Bronchial epithelial cell (primary cell): ENCODE measurements around the gene KRTAP5-9. TPM values are rescaled to one million over a fixed set of nuclear protein-coding genes. Genes with fewer than 3 reads are reported as not detected.

Experiments
- DNase-seq: peaks from one replicate; pipeline ENCODE4 v3.0.0-alpha.2; 2010; ENCODE audit warnings: low read depth
- FAIRE-seq: peaks from 2 replicates; lab custom pipeline; 2011; peaks lifted over from hg19 to GRCh38; lab: Jason Lieb, UNC
- H3K27me3 ChIP-seq: 2 replicates; pipeline ENCODE4 v1.5.1; 2011; ENCODE audit warnings: low read length; ENCODE audit not compliant: control insufficient read depth, insufficient read depth
- H3K36me3 ChIP-seq: 2 replicates; pipeline ENCODE4 v1.5.1; 2011; ENCODE audit warnings: low read length; ENCODE audit not compliant: control insufficient read depth, insufficient read depth
- H3K4me3 ChIP-seq: 2 replicates; pipeline ENCODE4 v1.5.1; 2011; ENCODE audit warnings: mild to moderate bottlenecking, low read depth, low read length, control low read depth
- total RNA-seq: library from RNA; depleted of rRNA; stranded (reverse); fragments of >200 nt; gene quantifications from 2 replicates; pipeline ENCODE4 v1.2.1, GENCODE V29; 2014
- TF ChIP-seq, protein P1 (sequence below): IDR thresholded peaks from 2 replicates; pipeline ENCODE4 v1.5.1; 2011; ENCODE audit warnings: mild to moderate bottlenecking, moderate library complexity, low read length, control low read depth, inconsistent platforms; ENCODE audit not compliant: insufficient read depth, severe bottlenecking

KRTAP5-9 gene
- total RNA-seq, 1 donor from 2014 or later = not detected

DNA sequence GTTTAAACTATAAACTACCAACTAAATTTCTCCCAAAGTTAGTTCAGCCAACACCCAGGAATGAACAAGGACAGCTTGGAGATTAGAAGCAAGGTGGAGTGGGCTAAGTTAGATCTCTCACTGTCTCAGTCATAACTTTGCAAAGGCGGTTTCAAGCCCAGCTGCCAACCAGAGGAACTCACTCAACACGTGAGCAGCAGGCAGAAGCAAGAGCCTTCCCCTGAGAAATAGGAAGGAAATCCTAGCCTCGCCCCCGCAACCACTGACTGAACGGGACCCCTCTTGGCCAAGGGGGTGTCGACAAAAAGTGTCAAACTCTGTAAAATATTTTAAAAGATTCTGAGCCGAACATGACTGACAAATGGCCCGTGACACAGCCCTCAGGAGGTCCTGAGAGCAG is 4.4 kb upstream of the KRTAP5-9 start:
- no peak overlapping the region for H3K4me3 ChIP-seq
- FAIRE-seq = no peak
- no peaks in the 10 kb centered on the region for H3K27me3 ChIP-seq
- no peak for DNase-seq
- no peaks in the 10 kb centered on the region for H3K36me3 ChIP-seq
- TF ChIP-seq, protein P1, sequence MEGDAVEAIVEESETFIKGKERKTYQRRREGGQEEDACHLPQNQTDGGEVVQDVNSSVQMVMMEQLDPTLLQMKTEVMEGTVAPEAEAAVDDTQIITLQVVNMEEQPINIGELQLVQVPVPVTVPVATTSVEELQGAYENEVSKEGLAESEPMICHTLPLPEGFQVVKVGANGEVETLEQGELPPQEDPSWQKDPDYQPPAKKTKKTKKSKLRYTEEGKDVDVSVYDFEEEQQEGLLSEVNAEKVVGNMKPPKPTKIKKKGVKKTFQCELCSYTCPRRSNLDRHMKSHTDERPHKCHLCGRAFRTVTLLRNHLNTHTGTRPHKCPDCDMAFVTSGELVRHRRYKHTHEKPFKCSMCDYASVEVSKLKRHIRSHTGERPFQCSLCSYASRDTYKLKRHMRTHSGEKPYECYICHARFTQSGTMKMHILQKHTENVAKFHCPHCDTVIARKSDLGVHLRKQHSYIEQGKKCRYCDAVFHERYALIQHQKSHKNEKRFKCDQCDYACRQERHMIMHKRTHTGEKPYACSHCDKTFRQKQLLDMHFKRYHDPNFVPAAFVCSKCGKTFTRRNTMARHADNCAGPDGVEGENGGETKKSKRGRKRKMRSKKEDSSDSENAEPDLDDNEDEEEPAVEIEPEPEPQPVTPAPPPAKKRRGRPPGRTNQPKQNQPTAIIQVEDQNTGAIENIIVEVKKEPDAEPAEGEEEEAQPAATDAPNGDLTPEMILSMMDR = no peak

DNA sequence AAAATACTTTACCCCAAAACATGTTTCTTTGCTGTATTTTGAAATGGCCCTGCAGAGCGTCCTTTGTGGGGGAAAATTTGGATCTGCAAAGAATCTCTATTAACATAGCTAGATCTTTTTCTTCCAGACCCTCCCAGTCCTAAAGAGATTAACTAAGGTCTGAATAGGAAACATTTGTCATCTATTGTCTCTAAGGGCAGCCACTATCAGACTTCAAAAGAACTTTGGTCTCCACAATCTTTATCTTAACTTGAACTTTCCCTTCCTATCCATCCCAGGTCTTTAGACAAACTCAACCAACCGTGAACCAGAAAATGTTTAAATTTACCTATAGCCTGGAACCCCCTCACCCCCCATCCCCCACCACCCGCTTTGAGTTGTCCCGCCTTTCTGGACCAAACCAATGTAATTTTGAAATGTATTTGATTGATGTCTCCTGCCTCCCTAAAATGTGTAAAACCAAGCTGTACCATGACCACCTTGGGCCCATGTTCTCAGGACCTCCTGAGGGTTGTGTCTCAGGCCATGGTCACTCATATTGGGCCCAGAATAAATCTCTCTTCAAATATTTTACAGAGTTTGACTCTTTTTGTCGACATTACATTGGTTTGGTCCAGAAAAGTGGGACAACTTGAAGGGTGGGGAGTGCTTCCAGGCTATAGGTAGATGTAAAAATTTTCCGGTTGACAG is 3.5 kb upstream of the KRTAP5-9 start:
- TF ChIP-seq, protein P1 = no peak
- no peaks in the 10 kb centered on the region for H3K27me3 ChIP-seq
- DNase-seq (no peak), FAIRE-seq (no peak)
- no peaks in the 10 kb centered on the region for H3K36me3 ChIP-seq
- no peak overlapping the region for H3K4me3 ChIP-seq

DNA sequence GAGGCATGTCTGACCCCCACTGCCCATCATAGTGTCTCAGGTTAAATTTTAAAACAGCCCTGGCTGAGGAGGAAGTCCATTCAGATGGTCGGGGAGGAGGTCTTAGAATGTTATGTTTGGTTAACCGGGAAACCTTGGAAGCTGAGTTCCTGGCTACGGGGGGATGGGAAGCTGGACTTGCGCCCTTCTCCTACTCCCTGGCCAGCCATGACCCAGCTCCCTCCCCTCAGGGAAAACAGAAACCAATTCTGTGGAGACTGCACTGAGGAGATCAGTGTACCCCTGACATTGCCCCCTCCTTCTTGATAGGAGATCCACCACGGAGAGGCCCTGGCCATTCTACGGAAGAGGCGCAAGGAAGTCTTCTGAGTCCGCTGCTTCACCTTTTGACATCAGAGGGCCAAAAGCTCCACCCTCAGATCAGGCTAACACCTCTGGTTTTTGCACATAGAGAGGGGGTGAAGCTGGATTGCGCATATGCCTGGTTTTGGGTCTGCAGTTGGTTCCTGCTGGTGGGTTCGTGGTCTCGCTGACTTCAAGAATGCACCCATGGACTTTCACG is 2.7 kb upstream of the KRTAP5-9 start:
- FAIRE-seq = no peak
- H3K27me3 ChIP-seq = no peaks in the 10 kb centered on the region

DNA sequence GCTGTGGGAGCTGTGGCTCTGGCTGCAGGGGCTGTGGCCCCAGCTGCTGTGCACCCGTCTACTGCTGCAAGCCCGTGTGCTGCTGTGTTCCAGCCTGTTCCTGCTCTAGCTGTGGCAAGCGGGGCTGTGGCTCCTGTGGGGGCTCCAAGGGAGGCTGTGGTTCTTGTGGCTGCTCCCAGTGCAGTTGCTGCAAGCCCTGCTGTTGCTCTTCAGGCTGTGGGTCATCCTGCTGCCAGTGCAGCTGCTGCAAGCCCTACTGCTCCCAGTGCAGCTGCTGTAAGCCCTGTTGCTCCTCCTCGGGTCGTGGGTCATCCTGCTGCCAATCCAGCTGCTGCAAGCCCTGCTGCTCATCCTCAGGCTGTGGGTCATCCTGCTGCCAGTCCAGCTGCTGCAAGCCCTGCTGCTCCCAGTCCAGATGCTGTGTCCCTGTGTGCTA is 514 bp downstream of the KRTAP5-9 start:
- DNase-seq (no peak), FAIRE-seq (no peak)
- TF ChIP-seq, protein P1 = no peak
- Histone ChIP-seq H3K36me3 (no peaks in the 10 kb centered on the region), H3K27me3 (no peaks in the 10 kb centered on the region), H3K4me3 (no peak overlapping the region)

More for the DNA sequence above, 2.7 kb upstream of the KRTAP5-9 start:
- DNase-seq = no peak
- no peak overlapping the region for H3K4me3 ChIP-seq
- TF ChIP-seq, protein P1 = no peak
- H3K36me3 ChIP-seq = no peaks in the 10 kb centered on the region

GRCh38 chr11:71551711-71552110 is 3.5 kb downstream of the KRTAP5-9 start:
- TF ChIP-seq, protein P1 = no peak
- H3K4me3 ChIP-seq = no peak overlapping the region
- no peak for FAIRE-seq
- peak; percentile 13 for DNase-seq
- no peaks in the 10 kb centered on the region for H3K27me3 ChIP-seq
- no peaks in the 10 kb centered on the region for H3K36me3 ChIP-seq

- FAIRE-seq (no peak), DNase-seq (no peak)
- Histone ChIP-seq H3K27me3 (no peaks in the 10 kb centered on the region), H3K36me3 (no peaks in the 10 kb centered on the region), H3K4me3 (no peak overlapping the region)
- TF ChIP-seq, protein P1 = no peak
Measured at GRCh38 chr11:71554996-71555395, 6.8 kb downstream of the KRTAP5-9 start.
